CD14-positive monocyte (primary cell): Measurements from ENCODE around the gene ZNF92. TPM values are rescaled to one million over a fixed set of nuclear protein-coding genes. Genes with fewer than 3 reads are reported as not detected.

Experiments used
- DNase-seq, 3 donors: peaks; one replicate each; pipeline ENCODE4 v3.0.0-alpha.2; 2011 to 2022
- H2AFZ ChIP-seq: 2 replicates; pipeline ENCODE4 v1.6.0; 2012; ENCODE audit warnings: mild to moderate bottlenecking, low read depth, low read length, inconsistent platforms; ENCODE audit not compliant: insufficient read depth, poor library complexity, severe bottlenecking
- H3K27ac ChIP-seq, 2 donors: 1 replicate in 1 of 2; 2 replicates in 1 of 2; pipeline ENCODE4 v1.5.1; 2012 to 2013; ENCODE audit warnings: low read length in 2 of 2, control low read depth in 1 of 2, inconsistent platforms in 1 of 2, low read depth in 1 of 2, mild to moderate bottlenecking in 1 of 2
- H3K27me3 ChIP-seq, 2 donors: one replicate each; pipeline versions ENCODE4 v1.6.0 to v1.6.1; 2011 to 2013; ENCODE audit warnings: low read length in 2 of 2; ENCODE audit not compliant: control insufficient read depth in 2 of 2, insufficient read depth in 2 of 2
- H3K36me3 ChIP-seq, 2 donors: replicated peaks in 1 of 2; 1 replicate in 1 of 2; 2 replicates in 1 of 2; pipeline versions ENCODE4 v1.5.1 to v1.6.1; 2012 to 2013; ENCODE audit warnings: low read length in 2 of 2, control low read depth in 1 of 2, inconsistent platforms in 1 of 2, mild to moderate bottlenecking in 1 of 2; ENCODE audit not compliant: insufficient read depth in 2 of 2, control insufficient read depth in 1 of 2
- H3K4me1 ChIP-seq, 2 donors: 1 replicate in 1 of 2; 2 replicates in 1 of 2; pipeline versions ENCODE4 v1.5.1 to v1.6.1; 2012 to 2013; ENCODE audit warnings: low read length in 2 of 2, control low read depth in 1 of 2, inconsistent platforms in 1 of 2, mild to moderate bottlenecking in 1 of 2, moderate library complexity in 1 of 2; ENCODE audit not compliant: insufficient read depth in 2 of 2, control insufficient read depth in 1 of 2
- H3K4me2 ChIP-seq: replicated peaks from 2 replicates; pipeline ENCODE3; 2012; ENCODE audit warnings: low read length, moderate library complexity, mild to moderate bottlenecking; ENCODE audit not compliant: poor library complexity, severe bottlenecking; ENCODE audit errors: extremely low read depth
- H3K4me3 ChIP-seq, 3 experiments: fragments of 200-600 bp in 1 of 3; sonication (generic) in 1 of 3; replicated peaks in 1 of 3; 1 replicate in 2 of 3; 2 replicates in 1 of 3; pipeline ENCODE4 v1.5.1; 2011 to 2013; ENCODE audit warnings: low read length in 3 of 3, mild to moderate bottlenecking in 3 of 3, control low read depth in 2 of 3, low read depth in 2 of 3, inconsistent platforms in 1 of 3, moderate library complexity in 1 of 3
- H3K79me2 ChIP-seq: 2 replicates; pipeline ENCODE4 v1.6.0; 2012; ENCODE audit warnings: mild to moderate bottlenecking, control low read depth, inconsistent platforms, low read length, moderate library complexity; ENCODE audit not compliant: insufficient read depth
- H3K9ac ChIP-seq: 2 replicates; pipeline ENCODE4 v1.6.0; 2017; ENCODE audit warnings: low read length, mild to moderate bottlenecking; ENCODE audit not compliant: insufficient read depth, poor library complexity, severe bottlenecking
- H3K9me3 ChIP-seq, 2 donors: replicated peaks in 1 of 2; 1 replicate in 1 of 2; 2 replicates in 1 of 2; pipeline versions ENCODE4 v1.5.1 to v1.6.1; 2012 to 2013; ENCODE audit warnings: low read length in 2 of 2, control low read depth in 1 of 2; ENCODE audit not compliant: control insufficient read depth in 1 of 2, insufficient read depth in 1 of 2
- H4K20me1 ChIP-seq: 2 replicates; pipeline ENCODE4 v1.6.0; 2012; ENCODE audit warnings: mild to moderate bottlenecking, low read length, control low read depth, moderate library complexity; ENCODE audit not compliant: insufficient read depth
- H3K27ac Mint-ChIP-seq, 7 donors: one replicate each; pipeline ENCODE4 v1.8.0; 2020; ENCODE audit warnings: mild to moderate bottlenecking in 7 of 7, mixed read lengths in 7 of 7, moderate library complexity in 6 of 7, inconsistent platforms in 2 of 7
- H3K27me3 Mint-ChIP-seq, 3 donors: one replicate each; pipeline ENCODE4 v1.8.0; 2021 to 2022; ENCODE audit warnings: low read depth in 3 of 3, mild to moderate bottlenecking in 3 of 3, mixed read lengths in 3 of 3, moderate library complexity in 3 of 3, inconsistent platforms in 1 of 3
- H3K36me3 Mint-ChIP-seq, 2 donors: one replicate each; pipeline ENCODE4 v1.8.0; 2020; ENCODE audit warnings: mixed read lengths in 2 of 2, inconsistent platforms in 1 of 2, mild to moderate bottlenecking in 1 of 2
- H3K4me1 Mint-ChIP-seq: one replicate; pipeline ENCODE4 v1.8.0; 2020; ENCODE audit warnings: mild to moderate bottlenecking, mixed read lengths
- H3K4me3 Mint-ChIP-seq, 2 donors: one replicate each; pipeline ENCODE4 v1.8.0; 2020; ENCODE audit warnings: mild to moderate bottlenecking in 2 of 2, mixed read lengths in 2 of 2, moderate library complexity in 1 of 2
- H3K9me3 Mint-ChIP-seq, 7 donors: one replicate each; pipeline ENCODE4 v1.8.0; 2020 to 2022; ENCODE audit warnings: mixed read lengths in 7 of 7, mild to moderate bottlenecking in 6 of 7, moderate library complexity in 6 of 7, inconsistent platforms in 2 of 7
- CTCF ChIP-seq: fragments of 200-600 bp; IDR thresholded peaks from one replicate; pipeline ENCODE4 v1.8.0; 2022; ENCODE audit warnings: antibody characterized with exemption, mild to moderate bottlenecking
- WGBS: methylation state at CpG from one replicate; pipeline ENCODE4 v1.1.5; 2013; ENCODE audit warnings: missing lambda C conversion rate; ENCODE audit not compliant: insufficient coverage; 5-methylcytosine and 5-hydroxymethylcytosine counted together
- intact Hi-C, 2 donors: fragments of 100-400 bp; cut with micrococcal nuclease; formaldehyde crosslinking; loops; one replicate each; pipeline versions ENCODE4 v1.15.0 to v1.15.1; 2023
- polyA plus RNA-seq, 3 donors: library from polyadenylated mRNA; depleted of rRNA in 1 of 3; unstranded in 2 of 3; stranded (reverse) in 1 of 3; fragments of 300-500 nt in 2 of 3; fragments of >200 nt in 1 of 3; fragmentation: Illumina TruSeq in 2 of 3; gene quantifications; 1 replicate in 2 of 3; 2 replicates in 1 of 3; pipeline ENCODE4 v1.2.3, GENCODE V29; 2012 to 2021

The ZNF92 gene
- polyA plus RNA-seq, 3 donors: 2.3 to 6.4 (median 4.1) TPM

- H3K79me2 ChIP-seq: no peaks in the 10 kb centered on the region
- no peaks in the 10 kb centered on the region for H3K36me3 ChIP-seq
- no peaks in the 10 kb centered on the region for H3K27me3 ChIP-seq
- intact Hi-C loops: no loop called here
- Mint-ChIP-seq H3K27me3 (peaks cover 0 to 6% (median 6%) of the 10 kb centered on the region in 3 donors), H3K4me3 (no peak overlapping the region), H3K9me3 (peaks cover 3 to 22% (median 11%) of the 10 kb centered on the region in 7 donors), H3K4me1 (no peaks in the 10 kb centered on the region), H3K36me3 (no peaks in the 10 kb centered on the region), H3K27ac (no peak overlapping the region)
- no peak overlapping the region for H3K27ac ChIP-seq
- no peak overlapping the region for H3K4me2 ChIP-seq
- no peaks in the 10 kb centered on the region for H3K9me3 ChIP-seq
- TF ChIP-seq CTCF: no peak
- no peak overlapping the region for H3K4me3 ChIP-seq
- no peaks in the 10 kb centered on the region for H4K20me1 ChIP-seq
- no peak overlapping the region for H2AFZ ChIP-seq
- no peak for DNase-seq
- H3K4me1 ChIP-seq: no peaks in the 10 kb centered on the region
- no peak overlapping the region for H3K9ac ChIP-seq
These were observed 75.3 kb downstream of the ZNF92 start for GRCh38 chr7:65448816-65449504.

- WGBS: no CpG with 5 or more reads among the region's 2 CpGs
- H3K4me1 Mint-ChIP-seq: no peaks in the 10 kb centered on the region
- TF ChIP-seq CTCF: no peak
- Histone ChIP-seq H3K4me1 (no peaks in the 10 kb centered on the region), H3K36me3 (no peaks in the 10 kb centered on the region), H3K4me2 (no peak overlapping the region), H3K4me3 (no peak overlapping the region), H2AFZ (no peak overlapping the region), H3K27me3 (no peaks in the 10 kb centered on the region), H4K20me1 (no peaks in the 10 kb centered on the region), H3K9me3 (no peaks in the 10 kb centered on the region), H3K27ac (no peak overlapping the region), H3K79me2 (no peaks in the 10 kb centered on the region), H3K9ac (no peak overlapping the region)
- intact Hi-C loops: no loop called here
- H3K4me3 Mint-ChIP-seq: no peak overlapping the region
- peaks cover 0 to 6% (median 6%) of the 10 kb centered on the region in 3 donors for H3K27me3 Mint-ChIP-seq
- DNase-seq: no peak
- H3K27ac Mint-ChIP-seq: no peak overlapping the region
- H3K36me3 Mint-ChIP-seq: no peaks in the 10 kb centered on the region
- peaks cover 3 to 21% (median 11%) of the 10 kb centered on the region in 7 donors for H3K9me3 Mint-ChIP-seq
These were observed 75.8 kb downstream of the ZNF92 start for GRCh38 chr7:65449505-65449852.
